NCI-H446 (cell line): ENCODE measurements around the gene MBD3L1.

Experiments
- DNase-seq, 2 experiments: peaks; one replicate each; lab custom pipeline; 2025; lab: John Stamatoyannopoulos, UW

MBD3L1 gene

DNA sequence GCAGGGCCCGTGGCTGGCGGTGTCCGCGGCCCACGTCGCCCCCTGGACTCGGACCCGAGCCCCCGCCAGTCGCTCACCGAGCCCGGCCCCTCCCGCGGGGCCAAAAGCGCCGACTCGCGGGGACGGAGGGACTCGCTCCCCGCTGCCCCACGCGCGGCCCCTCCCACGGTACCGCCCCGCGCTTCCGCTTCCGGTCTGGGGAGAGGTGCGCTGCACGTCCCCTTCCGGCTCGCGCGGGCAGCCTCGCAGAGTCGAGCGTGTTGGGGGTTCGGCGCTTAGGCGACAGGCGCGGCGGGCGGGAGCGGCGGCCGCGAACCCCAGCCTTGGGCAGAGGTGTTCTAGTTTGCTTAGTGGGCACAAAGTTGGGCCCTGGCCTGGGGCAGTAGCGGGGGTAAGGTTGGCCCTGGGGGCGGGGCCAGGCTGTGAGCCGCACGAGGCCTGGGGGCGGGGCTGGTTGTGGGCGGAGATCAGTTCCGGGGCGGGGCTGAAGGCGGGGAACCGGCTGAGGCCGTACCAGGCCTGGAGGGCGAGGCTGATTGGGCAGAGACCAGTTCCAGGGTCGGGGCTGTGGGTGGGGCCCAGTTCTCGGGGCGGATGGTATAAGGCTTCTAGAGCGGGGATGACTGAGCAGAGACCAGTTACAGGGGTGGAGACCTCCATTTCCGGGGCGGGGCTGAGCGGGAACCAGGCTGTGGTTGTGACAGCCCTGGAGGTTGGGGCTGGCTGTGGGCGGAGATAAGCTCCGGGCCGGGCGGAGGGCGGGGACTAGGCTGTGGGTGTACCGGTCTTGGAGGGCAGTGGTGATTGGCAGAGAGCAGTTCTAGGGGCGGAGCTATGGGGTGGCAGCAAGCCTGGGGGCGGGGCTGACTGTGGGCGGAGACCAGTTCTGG lies at the start of gene MBD3L1, which contains the start of gene ZNF558:
Gene MBD3L1 (plus strand): TSS at position 246 of the 890 bp plus-strand sequence. CDS start 10,302 bp downstream, outside the sequence.
Gene ZNF558 (minus strand): TSS at position 173 of the 890 bp plus-strand sequence. CDS start 9,645 bp downstream, outside the sequence.
- peak; percentile 98 for DNase-seq

DNA sequence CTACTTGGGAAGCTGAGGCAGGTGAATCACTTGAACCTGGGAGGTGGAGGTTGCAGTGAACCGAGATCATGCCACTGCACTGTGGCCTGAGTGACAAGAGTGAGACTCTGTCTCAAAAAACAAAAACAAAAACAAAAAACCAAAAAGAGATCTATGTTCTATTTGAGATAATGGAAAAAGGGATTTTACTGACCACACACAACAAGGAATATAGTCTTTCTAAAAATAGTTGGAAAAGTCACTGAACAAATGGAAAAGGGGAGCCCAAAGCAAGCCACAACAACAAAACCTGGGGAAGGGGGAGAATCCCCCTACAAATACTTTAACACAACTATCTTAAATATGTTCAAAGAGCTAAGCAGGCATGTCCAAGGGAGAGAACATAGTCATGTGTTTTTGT lies 37.4 kb upstream of the MBD3L1 start:
- no peak for DNase-seq

DNA sequence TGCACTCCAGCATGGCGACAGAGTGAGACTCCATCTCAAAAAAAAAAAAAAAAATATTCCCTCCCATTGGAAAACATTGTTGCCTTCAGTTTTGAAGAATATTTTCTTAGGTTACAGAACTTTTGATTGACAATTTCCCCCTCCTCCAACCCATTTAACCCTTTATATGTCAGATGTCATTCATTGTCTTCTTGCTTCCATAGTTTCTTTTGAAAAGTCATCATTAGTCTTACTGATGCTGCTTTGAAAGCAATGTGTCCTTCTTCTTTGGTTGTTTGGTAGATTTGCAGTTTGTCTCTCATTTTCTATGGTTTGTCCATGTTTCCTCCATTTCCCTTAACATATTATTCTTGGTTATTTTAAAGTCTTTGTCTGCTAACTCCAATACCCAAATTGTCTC lies 25.5 kb upstream of the MBD3L1 start:
- no peak for DNase-seq

DNA sequence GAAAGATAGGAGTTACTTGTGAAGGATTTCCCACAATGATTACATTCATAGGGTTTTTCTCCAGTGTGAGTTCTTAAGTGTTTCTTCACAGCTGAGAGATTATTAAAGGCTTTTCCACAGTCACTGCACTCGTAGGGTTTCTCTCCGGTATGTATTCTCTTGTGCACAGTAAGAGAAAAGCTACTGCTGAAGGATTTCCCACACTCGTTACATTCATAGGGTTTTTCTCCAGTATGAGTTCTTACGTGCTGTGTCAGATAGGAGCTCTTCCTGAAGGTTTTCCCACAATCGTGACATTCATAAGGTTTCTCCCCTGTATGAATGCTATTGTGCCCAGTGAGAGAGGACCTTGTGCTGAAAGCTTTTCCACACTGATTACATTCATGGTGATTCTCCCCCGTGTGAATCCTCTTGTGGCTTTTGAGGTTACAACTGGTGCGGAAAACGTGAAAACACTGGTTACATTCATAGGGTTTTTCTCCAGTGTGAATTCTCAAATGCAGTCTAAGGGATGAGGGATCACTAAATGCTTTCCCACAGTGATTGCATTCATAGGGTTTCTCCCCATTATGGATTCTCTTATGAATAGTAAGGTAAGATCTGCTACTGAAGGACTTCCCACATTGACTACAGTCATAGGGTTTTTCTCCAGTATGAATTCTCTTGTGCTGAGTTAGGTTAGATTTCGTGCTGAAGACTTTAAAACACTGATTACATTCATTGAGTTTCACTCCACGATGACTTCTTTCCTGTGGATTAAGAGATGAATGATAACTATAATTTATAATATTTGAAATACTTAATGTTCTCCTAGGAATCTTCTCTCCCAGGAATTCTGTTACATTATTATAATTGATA lies 20.6 kb upstream of the MBD3L1 start:
- no peak for DNase-seq

DNA sequence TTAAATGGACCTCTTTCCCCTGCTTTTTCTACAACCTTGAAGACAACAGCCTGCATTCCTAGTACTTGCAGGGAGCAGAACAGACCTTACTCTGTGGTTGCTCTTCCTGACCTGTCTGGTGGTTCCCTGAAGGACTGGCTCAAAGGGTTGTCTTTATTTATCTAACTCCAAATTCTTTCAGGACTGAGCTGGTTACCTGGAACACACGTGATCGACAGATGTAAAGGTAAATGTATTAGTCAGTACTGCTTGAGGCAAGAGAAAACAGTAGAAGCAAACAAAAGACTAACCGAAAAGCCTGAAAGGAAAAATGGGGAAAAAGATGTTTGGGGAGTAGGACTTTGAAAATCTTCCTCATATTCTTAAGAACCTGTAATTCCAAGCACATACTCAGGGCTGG lies 18.0 kb upstream of the MBD3L1 start:
- no peak for DNase-seq

DNA sequence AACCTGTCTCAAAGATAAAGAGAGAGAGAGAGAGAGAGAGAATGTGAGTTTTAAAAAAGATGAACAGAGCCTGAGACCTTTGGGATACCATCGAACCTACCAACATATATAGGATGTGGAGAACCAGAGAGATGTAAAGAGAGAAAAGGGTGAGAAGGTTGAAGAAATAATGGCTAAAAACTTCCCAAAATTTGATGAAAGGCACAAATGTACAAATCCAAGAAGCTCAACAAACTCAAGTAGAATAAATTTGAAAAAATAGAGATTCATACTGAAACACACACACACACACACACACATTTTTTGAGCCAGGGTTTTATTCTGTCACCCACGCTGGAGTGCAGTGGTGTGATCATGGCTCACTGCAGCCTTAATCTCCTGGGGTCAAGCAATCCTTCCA lies 16.4 kb upstream of the MBD3L1 start:
- DNase-seq, result no peak

DNA sequence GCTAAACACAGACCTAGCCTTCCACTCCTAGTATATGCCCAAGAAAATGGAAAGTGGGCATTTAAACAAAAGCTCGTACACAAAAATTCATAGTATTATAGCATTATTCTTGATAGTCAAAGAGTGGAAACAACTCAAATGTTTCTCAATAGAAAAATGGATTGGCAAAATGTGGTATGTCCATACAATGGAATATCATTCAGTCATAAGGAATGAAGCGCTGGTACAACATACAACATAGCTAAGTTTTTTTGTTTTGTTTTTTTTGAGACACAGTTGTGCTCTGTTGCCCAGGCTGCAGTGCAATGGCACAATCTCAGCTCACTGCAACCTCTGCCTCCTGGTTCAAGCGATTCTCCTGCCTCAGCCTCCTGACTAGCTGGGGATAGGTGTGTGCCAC lies 11.9 kb upstream of the MBD3L1 start:
- DNase-seq, result no peak

DNA sequence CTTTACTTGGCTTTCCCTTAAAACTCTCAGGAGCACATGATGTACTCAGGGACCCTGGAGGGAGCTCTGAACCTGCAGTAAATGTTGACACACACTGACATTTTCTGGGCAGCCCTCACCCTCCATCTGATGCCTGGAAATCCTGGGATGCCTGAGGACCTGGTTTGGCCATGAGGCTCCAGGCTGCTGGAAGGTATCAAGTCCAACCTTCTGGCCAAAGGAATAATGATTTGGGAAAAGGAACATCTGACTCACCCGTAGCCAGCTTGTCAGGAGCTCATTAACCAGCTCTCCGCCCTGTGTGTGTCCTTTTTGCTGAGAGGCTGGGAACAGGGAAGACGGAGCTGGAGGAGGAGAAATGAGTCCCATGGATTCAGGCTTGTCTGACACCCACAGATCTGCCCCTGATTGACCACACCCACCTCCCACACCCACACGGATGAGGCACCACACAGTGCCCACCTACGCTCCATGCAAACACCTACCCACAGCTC lies 10.4 kb upstream of the MBD3L1 start:
- no peak for DNase-seq

DNA sequence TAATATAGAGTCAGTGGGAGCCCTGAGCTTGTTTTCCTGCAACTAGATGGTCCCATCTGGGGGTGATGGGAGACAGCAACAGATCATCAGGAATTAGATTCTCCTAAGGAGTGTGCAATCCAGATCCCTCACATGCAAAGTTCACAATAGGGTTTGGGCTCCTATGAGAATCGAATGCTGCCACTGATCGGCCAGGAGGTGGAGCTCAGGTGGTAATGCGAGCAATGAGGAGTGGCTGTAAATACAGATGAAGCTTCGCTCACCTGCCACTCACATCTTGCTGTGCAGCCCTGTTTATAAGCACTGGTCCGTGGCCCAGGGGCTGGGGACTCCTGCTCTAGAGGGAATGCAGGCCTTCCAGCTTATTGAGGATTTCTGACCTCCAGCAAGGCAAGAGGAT lies 5.8 kb upstream of the MBD3L1 start:
- DNase-seq, result no peak

DNA sequence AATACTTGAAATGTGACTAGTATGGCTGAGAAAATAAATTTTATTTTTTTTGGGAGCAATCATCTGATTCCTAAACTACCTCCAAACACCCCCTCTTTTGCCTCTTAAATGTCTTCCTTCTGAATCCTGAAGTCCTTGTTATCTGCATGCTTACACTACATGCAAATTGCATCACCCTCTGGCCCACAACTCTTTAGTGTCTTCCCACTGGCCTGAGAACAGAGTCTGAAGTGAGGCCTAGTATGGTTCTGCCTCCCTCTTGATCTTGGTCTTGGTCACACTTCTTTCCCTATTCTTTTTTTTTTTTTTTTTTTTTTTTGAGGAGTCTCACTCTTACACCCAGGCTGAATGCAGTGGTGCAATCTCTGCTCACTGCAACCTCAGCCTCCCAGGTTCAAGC lies 4.9 kb upstream of the MBD3L1 start:
- DNase-seq, result no peak

DNA sequence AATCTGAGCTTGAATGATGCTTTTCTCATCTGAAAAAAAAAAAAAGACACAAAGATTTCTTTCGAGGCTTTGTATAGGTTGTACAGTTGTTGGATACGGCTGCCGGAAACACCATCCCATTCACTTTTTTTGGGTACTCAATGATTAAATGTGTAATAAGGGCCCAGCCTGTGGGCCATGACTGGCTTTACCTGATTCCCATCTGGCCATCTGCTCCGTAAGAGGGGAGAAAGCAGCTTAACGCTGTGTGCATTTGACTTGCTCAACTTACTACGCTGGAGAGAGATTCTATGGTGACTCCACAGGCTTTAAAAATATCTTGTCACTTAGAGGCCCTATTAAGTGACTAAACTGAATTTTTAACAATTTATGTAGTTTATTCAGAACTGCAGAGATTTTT lies 804 bp upstream of the MBD3L1 start:
- no peak for DNase-seq

DNA sequence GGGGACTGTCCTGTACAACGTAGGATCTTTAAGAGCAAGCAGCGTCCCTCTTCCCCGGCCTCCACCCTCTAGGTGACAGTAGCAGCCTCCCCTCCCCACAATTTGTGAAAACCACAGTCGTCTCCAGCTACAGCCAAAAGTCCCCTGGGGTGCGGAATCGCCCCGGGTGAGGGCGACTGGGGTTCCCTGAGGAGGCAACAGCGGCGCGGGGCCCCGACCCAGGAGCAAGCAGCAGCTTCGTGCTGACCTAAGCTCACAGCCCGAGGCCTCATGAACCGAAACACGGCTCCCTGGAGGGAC lies 395 bp upstream of the MBD3L1 start:
- DNase-seq, result peak in 1 of 2 experiments; percentile 45

DNA sequence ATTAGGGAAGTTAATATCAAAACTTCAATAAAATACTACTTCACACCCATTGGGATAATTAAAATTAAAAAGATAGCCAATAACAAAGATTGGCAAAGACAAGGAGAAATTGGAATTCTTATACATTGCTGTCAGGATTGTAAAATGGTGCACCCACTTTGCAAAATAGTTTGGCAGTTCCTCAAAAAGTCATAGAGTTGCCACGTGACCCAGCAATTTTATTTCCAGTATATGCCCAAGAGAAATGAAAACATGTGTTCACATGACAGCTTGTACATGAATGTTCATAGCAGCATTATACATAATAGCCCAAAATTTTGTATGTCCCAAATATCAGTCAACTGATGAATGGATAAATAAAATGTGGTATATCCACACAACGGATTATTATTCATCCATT lies 3.3 kb downstream of the MBD3L1 start:
- DNase-seq, result no peak

DNA sequence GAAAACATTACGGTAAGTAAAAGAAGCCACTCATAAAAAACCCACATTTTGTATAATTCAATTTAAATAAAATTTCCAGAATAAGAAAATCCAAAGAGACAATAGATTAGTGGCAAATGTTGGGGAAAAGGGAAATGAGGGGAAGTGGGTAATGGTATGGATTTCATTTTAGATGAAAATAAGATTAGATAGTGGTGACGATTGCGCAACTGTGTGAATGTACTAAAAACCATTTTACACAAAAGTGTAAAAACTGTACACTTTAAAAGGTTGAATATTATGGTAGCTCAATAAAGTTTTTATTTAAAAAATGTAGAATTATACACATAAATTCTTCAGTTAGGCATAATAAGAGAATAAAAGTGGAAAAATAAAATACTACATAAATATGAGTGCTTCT lies 3.7 kb downstream of the MBD3L1 start:
- DNase-seq, result no peak

DNA sequence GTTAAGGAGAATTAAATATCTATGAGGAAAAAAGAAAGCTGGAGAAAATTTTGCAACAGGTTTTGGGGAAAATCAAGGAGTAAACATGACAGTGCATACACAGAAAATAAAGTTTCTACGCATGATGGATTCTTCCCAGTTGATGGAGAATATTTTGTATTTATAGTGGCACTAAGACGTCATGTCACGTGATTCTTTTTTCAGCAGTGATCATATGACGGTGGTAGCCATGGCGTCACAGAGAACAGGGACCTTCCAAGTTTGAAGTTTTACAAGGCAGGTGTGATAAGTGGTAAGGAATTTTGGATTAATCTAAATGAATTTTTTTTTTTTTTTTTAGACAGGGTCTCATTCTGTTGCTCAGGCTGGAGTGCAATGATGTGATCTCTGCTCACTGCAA lies 8.5 kb downstream of the MBD3L1 start:
- DNase-seq, result no peak

DNA sequence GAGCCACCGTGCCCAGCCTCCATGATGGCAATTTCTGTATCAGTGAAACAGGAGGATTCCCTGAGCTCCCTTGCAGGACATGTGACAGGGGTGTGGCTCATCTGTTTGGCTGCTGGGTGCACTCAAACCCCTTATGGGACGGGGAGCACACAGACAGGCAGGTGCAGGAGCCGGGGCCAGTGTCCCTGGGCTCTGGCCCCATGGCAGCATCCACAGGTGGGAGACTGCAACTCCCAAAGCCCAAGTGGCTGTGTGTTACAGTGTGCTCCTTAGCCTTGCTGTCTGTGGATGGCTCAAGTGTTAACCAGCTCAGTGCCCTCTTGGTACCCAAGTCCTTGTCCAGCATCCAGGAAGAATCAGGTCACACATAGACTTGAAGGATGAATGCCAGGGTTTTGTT lies 14.6 kb downstream of the MBD3L1 start:
- DNase-seq, result no peak

DNA sequence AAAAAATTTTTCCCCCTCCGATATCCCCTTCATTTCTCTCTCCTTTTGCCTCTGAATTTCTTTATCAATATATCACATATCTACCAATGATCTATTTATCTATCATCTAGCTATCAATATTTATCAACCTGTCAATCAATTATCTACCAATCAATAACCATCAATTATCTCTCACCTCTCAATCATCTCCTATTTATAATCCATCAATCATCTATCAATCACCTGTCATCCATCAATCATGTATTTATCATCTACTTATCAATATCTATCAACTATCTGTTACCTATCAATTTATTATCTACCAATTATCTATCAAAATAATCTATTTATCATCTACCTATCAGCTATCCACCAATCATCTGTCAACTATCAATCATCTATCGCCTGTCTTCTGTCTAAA lies 17.1 kb downstream of the MBD3L1 start:
- no peak for DNase-seq

DNA sequence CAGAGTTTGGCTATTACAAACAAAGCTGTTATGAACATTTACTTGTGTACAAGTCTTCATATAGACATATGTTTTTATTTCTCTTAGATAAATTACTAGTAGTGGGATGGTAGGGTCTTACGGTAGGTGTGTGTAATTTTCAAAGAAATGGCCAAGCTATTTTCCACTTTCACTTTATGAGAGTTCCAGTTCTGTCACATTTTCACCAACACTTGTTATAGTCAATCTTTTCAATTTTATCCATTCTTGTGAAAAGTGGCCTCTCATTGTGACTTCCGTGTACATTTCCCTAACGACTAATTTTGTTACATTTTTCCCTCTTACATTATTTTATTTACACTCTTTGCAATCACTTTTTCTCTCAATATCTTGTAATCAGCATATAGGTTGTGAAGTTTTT lies 18.3 kb downstream of the MBD3L1 start:
- DNase-seq, result no peak

DNA sequence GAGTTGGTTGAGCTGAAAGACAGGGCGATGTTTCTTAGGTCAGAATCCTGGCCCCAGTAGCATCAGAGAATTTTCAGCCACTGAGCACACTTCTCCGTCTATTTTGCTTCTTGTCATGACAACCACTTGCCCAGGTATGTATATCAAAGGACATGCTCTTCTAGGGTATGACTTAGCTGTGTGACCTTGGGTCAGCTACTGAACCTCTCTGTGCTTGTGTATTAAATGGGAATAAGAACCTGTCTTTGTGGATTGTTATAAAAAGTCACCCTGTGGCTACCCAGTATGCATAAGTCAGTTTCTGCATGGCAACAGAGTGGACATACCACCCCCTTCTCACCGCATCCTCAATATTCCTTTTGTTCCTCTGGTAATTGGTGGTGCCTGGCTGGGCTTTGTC lies 26.1 kb downstream of the MBD3L1 start:
- DNase-seq, result no peak

DNA sequence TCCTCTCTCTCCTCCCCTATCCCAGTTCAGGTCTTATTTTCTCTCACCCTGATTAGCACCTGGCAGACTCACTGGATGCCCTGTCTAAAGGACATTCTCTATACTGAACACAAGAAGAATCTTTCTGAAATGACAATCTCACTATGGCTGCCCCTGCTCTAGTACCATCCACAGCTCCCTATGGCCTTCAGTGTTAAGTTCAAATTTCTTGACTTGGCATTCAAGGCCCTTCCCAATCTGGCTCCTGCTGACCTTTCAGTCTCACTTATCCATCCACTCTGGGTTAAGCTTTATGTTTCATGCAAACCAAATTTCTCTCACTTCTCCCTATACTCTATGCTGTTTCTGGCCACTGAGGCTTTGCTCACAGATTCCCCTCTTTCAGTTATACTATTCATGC lies 34.2 kb downstream of the MBD3L1 start:
- DNase-seq, result no peak

DNA sequence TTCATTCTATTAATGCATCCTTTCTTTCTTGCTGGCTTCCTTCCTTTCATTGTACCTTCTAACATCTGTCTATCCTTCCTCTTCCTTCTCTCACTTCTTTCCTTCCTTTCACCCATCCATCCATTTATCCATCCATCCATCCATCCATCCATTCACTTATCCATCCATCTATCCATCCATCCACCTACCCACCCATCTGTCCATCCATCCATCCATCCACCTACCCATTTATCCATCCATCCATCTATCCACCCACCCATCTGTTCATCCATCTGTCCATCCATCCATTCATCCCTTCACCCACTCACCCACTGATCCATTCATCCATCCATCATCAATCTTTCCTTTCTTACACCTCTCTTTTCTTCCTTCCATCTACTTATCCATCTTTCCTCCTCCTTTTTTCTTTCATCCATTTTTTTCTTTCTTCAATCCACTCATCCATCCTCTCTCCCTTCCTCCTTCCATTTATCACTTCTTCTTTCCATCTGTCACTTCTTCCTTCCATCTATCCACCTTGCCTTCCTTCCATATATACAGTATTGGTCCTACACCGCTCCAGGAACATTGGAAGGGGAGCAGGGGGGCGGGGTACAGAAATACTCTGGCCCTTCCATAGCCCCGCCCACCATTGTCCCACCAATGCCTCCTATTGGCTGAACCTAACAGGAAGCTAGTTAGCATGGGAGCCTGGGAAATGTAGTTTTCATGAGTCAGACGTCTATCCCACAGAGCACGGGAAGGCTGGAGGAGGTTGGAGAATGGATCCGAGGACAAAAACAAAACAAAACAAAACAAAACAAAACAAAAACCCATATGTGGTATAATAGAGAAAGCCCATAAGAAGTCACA lies 45.9 kb downstream of the MBD3L1 start:
- DNase-seq, result peak in 1 of 2 experiments; percentile 14

DNA sequence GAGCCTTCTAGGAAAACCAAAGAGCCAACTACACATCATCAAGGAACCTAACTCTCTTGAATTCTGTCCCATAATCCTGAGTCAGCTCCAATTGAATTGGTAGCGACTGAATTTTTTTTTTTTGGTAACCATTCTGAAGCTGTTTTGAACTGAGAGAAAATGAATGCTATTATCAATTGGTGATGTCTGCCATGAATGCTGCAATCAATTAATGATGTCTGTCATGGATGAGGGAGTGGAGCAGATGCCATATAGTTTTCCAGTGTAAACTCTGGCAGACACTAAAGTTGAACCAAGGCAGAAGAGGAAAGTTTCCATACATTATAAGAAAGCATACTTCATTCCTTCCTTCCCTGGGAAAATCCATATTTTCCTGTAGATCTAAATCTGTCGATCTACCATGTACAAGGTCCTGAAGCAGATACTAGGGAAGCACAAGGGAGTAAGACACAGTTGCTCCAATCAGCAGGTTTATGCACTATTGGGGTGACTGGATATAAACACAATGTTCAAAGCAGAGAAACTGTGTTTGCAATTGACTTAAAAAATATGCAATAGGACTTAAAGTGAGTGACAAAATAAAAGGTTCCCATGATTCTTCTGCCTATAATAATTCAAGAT lies 48.8 kb downstream of the MBD3L1 start:
- DNase-seq, result no peak
